Left renal cortex interstitium (tissue), 4 donors: ENCODE results near the gene UCK1. TPM values are rescaled to one million over a fixed set of nuclear protein-coding genes. Genes with fewer than 3 reads are reported as not detected.

Experiments
- DNase-seq, 4 donors: peaks; one replicate each; pipeline ENCODE4 v3.0.0-alpha.2; 2013; ENCODE audit warnings: low read depth in 4 of 4, low spot score in 2 of 4, missing footprints in 1 of 4
- polyA plus RNA-seq, 4 donors: library from polyadenylated mRNA; unstranded; fragments of 120-200 nt; gene quantifications; one replicate each; pipeline ENCODE4 v1.2.1, GENCODE V29; 2013; ENCODE audit not compliant: insufficient read length in 4 of 4

Gene UCK1
- polyA plus RNA-seq, 4 donors = 39.4 to 44.5 (median 41.6) TPM

DNA sequence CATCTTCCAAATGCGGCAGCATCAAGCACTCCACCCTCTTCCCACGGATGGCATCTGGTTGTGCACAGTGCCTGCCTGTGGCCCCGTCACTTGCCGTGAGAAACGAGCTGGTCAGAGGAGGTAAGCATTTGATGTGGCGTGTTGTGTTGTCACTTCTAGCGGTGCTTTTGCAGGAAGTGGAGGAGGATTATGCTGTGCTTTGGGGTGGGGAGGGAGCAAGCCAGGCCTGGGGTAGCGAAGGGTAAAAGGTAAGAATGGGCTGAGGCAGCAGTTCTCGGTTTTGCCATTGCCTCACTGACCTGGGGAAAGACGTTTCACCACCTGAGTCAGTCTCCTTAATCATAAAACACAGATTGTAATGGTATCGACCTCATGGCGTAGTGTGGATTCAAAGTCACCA is 30.7 kb downstream of the UCK1 start:
- DNase-seq = no peak

DNA sequence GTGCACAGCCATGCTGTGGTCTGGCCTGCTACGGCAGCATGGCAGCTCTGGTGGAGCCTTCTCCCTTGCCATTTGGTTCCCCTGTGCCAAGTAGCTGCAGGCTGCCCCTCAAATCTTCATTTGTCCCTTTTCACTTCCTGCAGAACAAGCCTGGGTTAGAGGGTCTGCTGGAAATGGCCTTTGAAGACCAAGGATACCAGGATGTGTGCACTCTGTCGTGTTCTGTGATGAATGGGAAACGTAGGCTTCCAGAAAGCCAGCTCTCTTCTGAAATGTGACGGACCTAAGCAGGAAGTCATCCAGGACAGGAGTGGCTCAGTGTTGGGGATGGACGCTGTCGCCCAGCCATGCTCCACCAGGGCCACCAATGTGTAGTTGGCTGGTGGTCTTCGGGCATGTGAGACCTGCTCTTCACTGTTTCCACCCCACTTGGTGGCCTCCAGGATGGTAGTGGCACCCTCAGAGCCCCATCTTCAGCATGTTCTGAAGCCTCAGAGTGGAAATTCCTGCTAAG is 31.8 kb downstream of the UCK1 start:
- no peak for DNase-seq

DNA sequence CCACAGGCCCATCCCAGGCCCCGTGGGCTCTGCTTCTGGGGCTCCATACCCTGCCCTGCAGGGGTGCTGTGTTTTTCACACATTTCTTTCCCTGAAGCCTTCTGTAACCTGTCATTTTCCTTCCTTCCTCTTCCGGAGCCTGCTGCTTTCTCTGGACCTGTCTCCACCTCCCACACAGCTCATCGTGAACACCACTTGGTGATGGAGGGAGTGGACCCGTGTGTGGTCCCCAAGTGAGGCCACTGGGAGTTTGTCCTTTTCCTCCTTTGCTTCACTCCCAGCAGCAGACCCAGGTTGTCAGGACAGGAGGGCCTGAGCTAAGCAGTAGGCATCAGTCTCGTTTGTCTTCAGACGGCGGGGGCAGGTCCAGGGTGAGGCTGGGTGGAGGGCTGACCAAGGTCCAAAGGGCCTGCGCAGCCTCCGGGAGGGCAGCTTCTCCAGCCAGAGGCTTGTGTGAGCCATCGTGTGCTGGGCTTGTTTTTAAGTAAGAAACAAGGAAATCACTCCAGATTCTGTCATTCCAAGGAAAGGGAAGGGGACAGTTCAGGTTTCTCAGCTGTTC is 34.1 kb downstream of the UCK1 start:
- DNase-seq = no peak

DNA sequence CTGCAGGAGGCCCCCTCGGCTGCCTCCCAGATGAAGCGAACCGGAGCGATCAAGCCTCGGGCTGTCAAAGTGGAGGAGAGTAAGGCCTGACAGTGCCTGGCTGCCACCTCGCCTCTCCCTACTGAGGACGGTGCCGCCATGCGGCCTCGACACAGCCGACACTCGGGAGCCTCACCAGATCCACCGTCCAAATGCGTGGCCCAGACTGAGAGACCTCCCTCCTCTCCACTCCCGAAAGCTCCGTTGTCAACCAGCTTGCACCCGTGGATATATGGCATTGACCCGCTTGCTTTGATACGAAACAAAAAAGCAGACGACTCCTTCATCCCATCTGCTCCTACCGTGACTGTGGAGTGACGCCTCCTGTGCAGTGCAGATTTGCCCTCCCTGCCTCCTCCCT is 35.3 kb downstream of the UCK1 start:
- no peak for DNase-seq

DNA sequence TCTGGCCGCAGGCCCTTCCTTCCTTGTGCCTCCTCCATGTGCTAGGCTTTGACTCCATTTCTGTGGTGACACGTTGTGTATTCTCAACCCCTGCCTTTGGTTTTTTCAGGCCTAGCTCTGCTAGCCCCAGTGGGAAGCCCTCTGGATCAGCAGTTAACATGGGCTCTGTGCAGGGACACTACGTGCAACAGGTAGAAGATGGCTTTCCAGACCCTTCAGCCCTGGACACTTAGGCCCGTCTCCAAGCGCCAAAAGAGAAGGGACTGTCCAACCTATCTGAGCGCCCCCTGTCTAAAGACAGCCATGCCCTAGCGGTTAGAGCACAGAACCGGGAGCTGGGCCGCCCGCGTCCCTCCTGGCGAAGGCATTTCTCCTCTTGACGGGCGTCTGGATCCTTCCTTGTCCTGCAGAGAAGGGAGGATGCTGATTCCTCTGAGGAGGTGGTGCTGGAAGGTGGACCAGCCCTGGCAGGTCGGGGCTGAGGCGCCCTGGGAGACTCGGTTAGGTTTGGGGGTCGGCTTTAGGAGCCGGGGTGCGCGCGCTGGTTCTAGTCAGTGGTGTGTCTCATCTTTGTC is 36.7 kb downstream of the UCK1 start:
- no peak for DNase-seq

DNA sequence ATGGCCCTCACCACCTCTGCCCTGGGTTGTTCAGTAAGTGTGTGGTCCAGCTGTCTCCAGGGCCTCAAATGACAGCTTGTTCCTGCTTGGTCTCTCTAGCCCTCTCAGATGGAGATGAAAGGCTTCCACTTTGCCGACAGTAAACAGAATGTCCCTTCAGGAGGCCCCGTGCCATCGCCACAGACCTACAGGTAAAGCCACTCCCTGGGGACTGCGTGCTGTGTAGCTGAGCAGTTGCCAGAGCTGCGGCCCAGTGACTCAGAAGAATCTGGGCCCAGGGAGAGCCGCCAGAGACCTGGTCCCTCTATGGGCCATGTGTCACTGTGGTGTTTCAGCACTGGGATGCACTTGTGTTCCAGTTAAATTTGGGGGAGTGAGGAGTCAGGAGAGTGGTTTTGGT is 39.0 kb downstream of the UCK1 start:
- no peak for DNase-seq

DNA sequence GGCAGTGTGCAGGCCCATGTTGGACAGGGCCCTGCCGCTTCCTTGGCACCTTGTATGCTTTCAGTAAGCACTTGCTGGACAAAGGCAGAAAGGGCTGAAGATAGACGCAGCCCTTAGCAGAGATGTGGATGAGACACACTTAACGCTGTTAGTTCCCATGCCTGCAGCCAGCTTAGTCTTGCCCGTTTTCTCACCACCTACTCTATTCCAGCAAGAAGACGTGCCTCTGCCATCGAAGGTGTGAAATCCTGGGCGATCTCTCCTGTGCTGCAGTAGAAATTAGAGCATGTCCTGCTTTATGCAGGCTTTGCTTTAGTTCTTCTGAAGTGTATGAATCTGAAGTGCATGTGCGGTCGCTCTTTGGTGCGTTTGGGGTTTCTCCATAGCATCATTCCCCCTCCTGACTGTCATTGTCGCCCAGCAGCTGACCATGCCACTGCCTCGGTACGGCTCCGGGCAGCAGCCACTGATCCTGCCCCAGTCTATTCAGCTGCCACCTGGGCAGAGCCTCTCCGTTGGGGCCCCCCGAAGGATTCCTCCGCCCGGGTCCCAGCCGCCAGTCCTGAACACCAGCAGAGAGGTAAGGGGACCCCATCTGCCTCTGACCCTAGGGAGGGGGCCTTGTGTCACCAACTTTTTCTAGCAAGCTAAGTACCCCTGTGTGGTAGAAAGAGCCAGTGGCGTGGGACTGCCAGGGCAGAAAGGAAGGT is 39.9 kb downstream of the UCK1 start:
- DNase-seq = no peak

DNA sequence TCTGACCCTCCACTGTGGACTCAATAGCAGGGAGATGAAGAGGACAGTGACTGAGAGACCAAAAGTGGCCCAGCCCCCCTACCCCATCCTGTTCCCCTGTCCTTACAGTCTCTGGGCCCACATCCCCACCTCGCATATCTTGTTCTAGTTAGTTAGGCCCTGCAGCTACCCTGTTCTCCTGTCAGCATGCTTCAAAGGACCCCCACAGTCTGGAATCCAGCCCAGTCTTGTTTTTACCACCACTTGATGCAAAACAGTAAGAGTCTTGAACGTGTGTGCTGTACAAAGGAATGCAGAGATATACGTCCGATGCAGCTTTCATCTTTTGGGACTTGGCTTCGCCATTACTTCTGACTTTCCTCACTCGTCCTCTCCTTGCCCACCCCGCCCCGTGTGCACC is 40.5 kb downstream of the UCK1 start:
- no peak for DNase-seq

DNA sequence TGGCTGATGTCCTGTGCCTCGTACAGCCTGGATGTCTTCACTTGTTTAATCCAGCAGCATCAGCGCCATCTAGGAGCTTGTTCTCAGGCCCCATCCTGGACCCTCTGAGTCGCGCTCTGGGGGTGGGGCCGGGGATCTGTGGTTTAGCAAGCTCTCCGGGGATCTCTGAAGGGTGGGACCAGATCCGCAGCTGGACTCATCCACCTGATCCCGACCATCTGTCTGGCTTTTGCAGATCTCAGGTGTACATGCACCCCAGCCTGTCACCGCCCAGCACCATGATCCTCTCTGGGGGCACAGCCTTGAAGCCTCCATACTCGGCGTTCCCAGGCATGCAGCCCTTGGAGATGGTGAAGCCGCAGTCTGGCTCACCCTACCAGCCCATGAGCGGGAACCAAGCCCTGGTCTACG is 43.4 kb downstream of the UCK1 start:
- no peak for DNase-seq

DNA sequence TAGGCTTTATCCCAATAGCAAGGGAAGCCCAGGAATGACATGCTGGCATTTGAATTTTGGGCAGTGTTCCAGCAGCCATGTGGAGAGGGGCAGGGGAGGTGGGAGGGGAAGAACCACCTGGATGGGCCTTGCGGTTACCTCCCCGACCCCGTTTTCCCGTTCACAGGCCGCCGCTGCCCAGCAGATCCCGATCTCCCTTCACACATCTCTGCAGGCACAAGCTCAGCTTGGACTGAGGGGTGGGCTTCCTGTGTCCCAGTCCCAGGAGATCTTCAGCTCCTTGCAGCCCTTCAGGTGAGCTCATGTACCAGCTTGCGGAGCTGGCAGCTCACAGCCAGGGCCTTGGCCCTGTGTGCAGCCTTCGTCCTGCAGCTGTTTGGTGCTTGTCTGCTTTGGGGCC is 44.1 kb downstream of the UCK1 start:
- DNase-seq = no peak

DNA sequence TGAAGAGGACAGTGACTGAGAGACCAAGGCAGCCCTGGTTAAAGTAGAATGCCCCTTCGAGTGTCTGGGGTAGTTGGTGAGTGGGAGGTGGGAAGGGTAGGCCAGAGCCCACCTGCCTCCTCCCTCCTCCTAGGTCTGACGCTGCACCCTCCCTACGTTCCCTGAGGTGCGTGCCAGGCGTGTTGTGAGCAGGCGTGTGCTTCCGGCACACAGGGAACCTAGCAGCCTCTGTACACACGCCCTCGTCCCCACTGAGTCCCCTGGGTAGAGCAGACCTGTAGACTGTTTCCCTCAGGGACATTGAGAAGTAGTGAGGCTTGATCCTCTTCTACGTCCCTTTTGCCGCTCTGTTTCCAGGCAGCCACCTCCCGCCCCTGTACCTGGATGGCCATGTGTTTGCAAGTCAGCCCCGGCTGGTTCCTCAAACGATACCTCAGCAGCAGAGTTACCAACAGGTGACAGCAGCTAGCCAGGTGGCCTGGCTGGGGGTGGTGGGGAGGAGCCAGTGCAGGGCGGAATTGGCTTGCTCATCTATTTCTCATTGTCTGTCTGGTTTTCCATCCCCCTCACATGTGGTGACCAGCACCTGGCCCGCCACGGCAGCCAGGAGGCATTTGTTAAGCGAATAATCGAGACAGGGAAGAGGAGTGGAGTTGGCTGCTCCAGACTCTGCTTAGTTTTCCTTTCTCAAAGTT is 45.2 kb downstream of the UCK1 start:
- DNase-seq = no peak

DNA sequence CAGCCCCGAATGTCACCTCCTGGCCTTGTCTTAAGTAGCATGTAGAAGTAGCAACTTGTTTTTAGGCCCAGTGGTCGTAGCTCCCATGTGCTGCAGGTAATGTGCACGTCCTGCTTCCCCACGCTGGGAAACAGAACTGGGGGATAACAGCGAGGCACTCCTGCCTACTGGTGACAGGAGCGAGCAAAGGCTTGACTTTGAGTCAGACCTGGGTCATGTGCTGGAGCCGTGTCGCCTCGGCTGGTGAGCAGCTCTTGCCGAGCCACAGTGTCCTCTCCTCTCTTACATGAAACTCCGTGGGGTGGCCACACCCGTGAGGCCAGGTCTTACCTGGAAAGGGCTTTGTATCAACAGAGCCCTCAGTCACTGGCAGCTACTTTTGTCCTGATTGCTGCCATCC is 45.9 kb downstream of the UCK1 start:
- no peak for DNase-seq

DNA sequence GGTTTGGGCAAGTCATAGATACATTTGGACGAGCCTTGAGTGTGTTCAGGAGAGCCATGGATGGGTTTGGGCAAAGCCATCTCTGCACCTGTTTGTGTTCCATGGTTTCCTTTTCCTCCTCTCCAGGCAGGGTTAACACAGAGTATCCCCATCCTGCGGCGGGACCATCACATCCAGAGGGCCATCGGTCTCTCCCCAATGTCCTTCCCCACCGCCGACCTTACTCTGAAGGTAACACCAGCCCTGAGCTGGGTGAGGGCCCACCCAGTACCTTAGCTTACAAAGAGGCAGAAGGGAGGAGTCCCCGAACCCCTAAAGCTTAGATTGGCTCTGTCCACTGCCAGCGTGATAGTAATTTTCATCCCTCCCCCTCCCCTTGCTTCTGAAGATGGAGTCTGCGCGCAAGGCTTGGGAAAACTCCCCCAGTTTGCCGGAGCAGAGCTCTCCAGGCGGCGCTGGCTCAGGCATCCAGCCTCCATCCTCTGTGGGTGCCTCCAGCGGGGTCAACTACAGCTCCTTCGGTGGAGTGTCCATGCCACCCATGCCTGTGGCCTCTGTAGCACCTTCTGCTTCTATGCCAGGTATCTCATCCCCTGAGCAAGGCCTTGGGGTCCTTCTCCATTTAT is 46.4 kb downstream of the UCK1 start:
- no peak for DNase-seq

DNA sequence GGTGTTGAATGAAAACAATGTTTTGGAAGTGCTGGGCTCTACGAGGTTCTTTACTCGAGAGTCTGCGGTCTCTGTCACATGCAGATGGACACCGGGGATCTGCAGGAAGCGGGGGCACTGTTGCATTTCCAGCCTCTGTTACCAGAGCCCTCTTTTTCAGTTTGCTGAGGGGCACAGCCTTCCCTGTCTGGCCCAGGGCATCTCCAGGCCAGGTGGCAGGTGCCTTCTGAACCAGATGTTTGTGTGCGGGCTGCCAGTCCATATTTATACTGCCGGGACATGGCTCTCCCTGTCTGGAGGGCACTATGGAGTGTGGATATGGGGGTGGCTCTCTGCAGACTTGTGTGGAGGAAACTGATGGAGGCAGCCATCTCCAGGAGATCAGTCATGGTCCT is 47.0 kb downstream of the UCK1 start:
- DNase-seq = no peak

DNA sequence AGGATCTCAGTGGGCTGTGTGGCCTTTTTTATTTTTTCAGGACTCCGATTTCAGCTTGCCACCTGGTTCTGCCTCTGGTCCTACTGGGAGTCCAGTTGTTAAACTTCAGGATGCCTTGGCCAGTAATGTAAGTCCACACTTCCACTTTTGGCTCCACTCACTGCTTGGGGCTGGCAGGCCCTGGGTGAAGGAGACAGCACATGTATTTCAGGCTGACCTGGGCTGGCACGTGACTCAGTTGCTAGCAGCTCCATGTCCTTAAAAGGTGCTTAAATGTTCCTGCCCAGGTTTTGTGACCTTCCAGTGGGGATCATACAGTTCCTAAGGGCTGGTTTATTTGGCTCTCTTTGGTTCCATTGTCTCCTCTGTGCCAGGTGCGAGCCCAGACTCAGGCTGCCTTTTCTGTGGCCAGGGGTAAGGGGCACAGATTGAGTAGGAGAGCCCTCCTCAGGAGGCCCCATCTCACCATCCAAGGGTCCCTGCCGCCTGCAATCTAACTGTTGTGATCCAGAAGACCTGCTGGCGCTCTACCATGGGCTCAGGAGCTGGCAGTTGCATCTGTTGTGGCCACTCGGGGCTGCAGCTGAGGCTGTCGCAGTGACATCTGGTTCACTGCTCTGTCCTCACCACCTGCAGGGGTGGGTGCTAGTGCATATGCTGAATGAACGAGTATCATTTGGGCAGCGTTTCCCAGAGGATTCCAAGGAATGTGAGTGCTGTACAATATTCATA is 47.6 kb downstream of the UCK1 start:
- DNase-seq = no peak

DNA sequence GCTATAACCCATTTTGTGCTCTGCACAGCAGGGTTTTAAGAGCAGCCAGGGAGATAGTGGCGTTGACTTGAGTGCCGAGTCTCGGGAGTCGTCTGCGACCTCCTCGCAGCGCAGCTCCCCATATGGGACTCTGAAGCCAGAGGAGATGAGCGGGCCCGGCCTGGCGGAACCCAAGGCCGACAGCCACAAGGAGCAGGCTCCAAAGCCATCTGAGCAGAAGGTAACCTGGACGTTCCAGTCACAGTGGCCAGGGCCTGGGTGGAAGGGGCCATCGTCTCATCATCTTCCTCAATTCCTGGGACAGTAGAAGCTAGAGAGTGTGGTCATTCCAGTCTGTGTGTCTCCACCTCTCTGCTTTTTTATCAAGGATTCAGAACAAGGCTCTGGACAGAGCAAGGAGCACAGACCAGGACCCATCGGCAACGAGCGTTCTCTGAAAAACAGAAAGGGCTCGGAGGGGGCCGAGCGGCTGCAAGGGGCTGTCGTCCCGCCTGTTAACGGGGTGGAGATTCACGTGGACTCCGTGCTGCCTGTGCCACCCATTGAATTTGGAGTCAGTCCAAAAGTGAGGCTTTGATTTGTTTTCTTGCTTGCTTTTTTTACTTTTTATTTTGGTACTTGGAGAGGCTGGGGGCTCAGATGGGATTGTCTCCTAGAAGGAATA is 48.6 kb downstream of the UCK1 start:
- no peak for DNase-seq

DNA sequence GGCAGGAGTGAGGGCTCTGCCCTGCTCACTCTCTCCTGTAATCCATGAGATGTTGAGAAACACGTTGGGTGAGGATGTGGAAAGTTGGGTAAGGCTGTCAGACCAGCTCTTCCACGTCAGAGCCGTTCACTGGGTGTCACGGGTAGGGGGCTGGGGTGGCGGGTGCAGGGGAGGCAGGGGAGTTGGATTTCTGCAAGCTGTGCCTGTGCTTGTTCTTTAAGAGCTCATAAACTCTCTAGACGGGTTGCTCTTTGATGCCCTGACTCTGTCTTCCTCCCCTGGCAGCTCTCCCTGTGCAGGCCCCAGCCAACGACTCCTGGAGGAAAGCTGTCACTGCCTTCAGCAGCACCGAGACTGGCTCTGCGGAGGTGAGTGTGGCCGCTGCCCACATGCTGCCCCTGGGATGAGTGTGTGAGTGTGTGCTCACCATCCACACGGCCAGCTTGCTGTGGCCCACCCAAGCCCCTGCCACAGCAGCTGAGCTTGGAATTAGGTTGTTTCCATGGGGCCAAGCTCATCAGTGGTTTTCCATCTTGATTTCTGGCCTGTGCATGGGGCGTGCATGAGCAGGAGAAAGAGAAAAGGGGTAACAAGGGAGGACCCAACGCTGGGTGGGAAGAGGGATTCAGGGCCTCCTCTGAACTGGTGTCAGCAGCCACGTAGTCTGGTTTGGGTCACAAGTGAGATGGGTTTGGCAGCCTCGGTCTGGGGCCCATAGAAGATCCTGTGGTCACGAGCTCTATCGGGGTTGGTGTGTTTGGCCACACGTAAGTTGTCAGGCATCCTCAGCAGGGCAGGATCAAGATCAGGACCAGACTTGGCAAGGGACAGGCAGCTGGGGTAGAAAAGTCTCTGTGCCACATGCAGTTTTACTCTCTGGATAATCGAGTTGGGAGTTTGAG is 49.4 kb downstream of the UCK1 start:
- DNase-seq = no peak

DNA sequence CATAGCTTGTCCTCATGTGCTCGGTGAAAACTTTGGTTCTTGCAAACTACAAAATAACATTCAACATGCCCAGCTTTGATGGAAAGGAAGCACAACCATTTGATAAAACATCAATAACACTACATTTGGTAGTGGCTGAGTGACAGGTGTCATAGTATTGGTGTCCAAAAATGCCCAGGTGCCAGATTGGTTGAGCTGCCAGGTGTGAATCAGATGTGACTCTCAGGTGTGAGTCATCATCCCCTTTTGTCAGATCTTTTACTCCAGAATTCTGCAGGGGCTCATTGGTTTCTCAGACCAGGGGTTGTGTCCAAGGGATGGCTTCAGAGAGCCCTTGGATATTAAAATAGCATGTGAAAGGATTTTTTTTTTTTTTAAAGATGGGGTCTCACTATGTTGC is 50.8 kb downstream of the UCK1 start:
- DNase-seq = no peak

DNA sequence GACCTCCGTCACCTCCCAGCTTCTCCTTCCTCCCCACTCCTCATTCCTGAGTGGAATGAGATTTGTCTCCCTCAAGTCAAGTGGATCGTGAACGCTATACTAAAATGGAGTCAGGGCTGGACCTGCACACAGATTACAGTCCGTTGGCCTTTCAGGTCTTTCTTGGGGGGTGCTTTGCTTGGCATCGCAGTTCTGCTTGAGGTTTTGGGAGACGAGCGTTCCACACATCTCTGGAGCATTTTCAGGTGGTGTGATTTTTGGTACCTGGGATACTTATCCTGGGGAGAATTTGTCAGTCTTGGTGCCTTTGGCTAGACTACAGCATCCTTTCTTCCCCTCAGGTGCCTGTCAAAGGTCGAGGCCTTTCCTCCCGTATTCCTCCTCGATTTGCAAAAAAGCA is 52.2 kb downstream of the UCK1 start:
- no peak for DNase-seq
